Measurements from ENCODE around the gene CRCP. TPM values are rescaled to one million over a fixed set of nuclear protein-coding genes. Genes with fewer than 3 reads are reported as not detected.

CRCP gene
- total and polyA plus RNA-seq, 4 donors: 18.9 to 43.0 (median 32.4) TPM

GRCh38 chr7:66088861-66089838, 25.5 kb upstream of the CRCP start:
- Histone ChIP-seq H3K9ac (ENCODE audit: insufficient read depth in 1 of 2, low read length in 2 of 2) (no peak overlapping the region), H3K9me3 (ENCODE audit: control insufficient read depth in 4 of 4, insufficient read depth in 3 of 4, low read length in 3 of 4) (peaks cover 0 to 1% (median 0%) of the 10 kb centered on the region in 4 donors), H3K4me3 (no peak overlapping the region), H3K27ac (ENCODE audit: low read depth in 1 of 2, low read length in 1 of 2) (no peak overlapping the region), H3K27me3 (ENCODE audit: control insufficient read depth in 3 of 3, insufficient read depth in 3 of 3, low read length in 2 of 3) (no peaks in the 10 kb centered on the region), H3K4me1 (ENCODE audit: control insufficient read depth in 5 of 5, insufficient read depth in 5 of 5, low read length in 5 of 5) (no peaks in the 10 kb centered on the region), H3K36me3 (ENCODE audit: control insufficient read depth in 4 of 4, insufficient read depth in 4 of 4, low read length in 4 of 4) (peaks cover 0 to 43% (median 3%) of the 10 kb centered on the region in 4 donors)
- TF ChIP-seq CTCF (IDR thresholded peaks at IDR 0.05; ENCODE audit: control extremely low read depth, extremely low read depth): no peak
- DNase-seq (no peak), ATAC-seq (ENCODE audit: insufficient read depth, low FRiP score) (no peak)
- 88% methylated on average over 30 to 32 of the region's 32 CpGs for WGBS, 2 donors

- no peak for ATAC-seq (ENCODE audit: insufficient read depth, low FRiP score)
- no peaks in the 10 kb centered on the region for H3K4me1 ChIP-seq (ENCODE audit: control insufficient read depth in 5 of 5, insufficient read depth in 5 of 5, low read length in 5 of 5)
- DNase-seq: no peak
- H3K4me3 ChIP-seq: no peak overlapping the region
- H3K9me3 ChIP-seq (ENCODE audit: control insufficient read depth in 4 of 4, insufficient read depth in 3 of 4, low read length in 3 of 4): peaks cover 0 to 1% (median 0%) of the 10 kb centered on the region in 4 donors
- no peak for TF ChIP-seq CTCF (IDR thresholded peaks at IDR 0.05; ENCODE audit: control extremely low read depth, extremely low read depth)
- H3K36me3 ChIP-seq (ENCODE audit: control insufficient read depth in 4 of 4, insufficient read depth in 4 of 4, low read length in 4 of 4): peaks cover 0 to 29% (median 2%) of the 10 kb centered on the region in 4 donors
- H3K27ac ChIP-seq (ENCODE audit: low read depth in 1 of 2, low read length in 1 of 2): no peak overlapping the region
- H3K9ac ChIP-seq (ENCODE audit: insufficient read depth in 1 of 2, low read length in 2 of 2): no peak overlapping the region
- 96% methylated on average over 13 to 19 of the region's 19 CpGs for WGBS, 2 donors
- no peaks in the 10 kb centered on the region for H3K27me3 ChIP-seq (ENCODE audit: control insufficient read depth in 3 of 3, insufficient read depth in 3 of 3, low read length in 2 of 3)
Measured at GRCh38 chr7:66092654-66093053, 22.0 kb upstream of the CRCP start.

- no peak overlapping the region for H3K27ac ChIP-seq (ENCODE audit: low read depth in 1 of 2, low read length in 1 of 2)
- H3K4me1 ChIP-seq (ENCODE audit: control insufficient read depth in 5 of 5, insufficient read depth in 5 of 5, low read length in 5 of 5): peaks cover 0 to 4% (median 0%) of the 10 kb centered on the region in 5 donors
- H3K9me3 ChIP-seq (ENCODE audit: control insufficient read depth in 4 of 4, insufficient read depth in 3 of 4, low read length in 3 of 4): peaks cover 0 to 1% (median 0%) of the 10 kb centered on the region in 4 donors
- 89 to 94% methylated on average over 4 of the region's 4 CpGs for WGBS, 2 donors
- DNase-seq (no peak), ATAC-seq (ENCODE audit: insufficient read depth, low FRiP score) (no peak)
- peaks cover 0 to 15% (median 2%) of the 10 kb centered on the region in 4 donors for H3K36me3 ChIP-seq (ENCODE audit: control insufficient read depth in 4 of 4, insufficient read depth in 4 of 4, low read length in 4 of 4)
- H3K27me3 ChIP-seq (ENCODE audit: control insufficient read depth in 3 of 3, insufficient read depth in 3 of 3, low read length in 2 of 3): no peaks in the 10 kb centered on the region
- H3K9ac ChIP-seq (ENCODE audit: insufficient read depth in 1 of 2, low read length in 2 of 2): no peak overlapping the region
- no peak overlapping the region for H3K4me3 ChIP-seq
- TF ChIP-seq CTCF (IDR thresholded peaks at IDR 0.05; ENCODE audit: control extremely low read depth, extremely low read depth): no peak
Measured at GRCh38 chr7:66095010-66095409, 19.6 kb upstream of the CRCP start.
